GM19099 (cell line): ENCODE data around the gene COBLL1.

Source experiments
- POLR2A ChIP-seq: IDR thresholded peaks from 3 replicates; pipeline ENCODE4 v1.6.1; 2011; ENCODE audit warnings: low read depth; ENCODE audit not compliant: insufficient read length; ENCODE audit errors: extremely low read depth

Gene COBLL1

DNA sequence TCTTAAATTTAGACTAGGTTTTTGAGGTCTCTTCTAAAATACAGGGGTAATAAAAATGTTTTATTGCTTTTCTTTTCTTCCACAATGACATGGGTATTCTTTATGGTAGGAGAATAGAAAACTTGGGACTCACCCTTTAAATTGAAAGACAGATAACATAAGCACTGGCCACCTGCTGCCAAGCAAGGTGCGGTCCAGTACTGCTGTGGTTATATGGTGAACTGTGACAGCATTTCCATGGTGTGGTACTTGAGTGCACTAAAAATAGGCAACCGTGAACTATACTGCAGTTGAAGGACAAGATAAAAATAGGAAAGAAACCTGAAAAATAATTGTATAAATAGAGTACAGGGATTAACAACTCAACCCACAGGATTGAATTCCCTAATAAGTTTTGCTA lies 165.9 kb downstream of the COBLL1 start:
- TF ChIP-seq POLR2A: no peak

DNA sequence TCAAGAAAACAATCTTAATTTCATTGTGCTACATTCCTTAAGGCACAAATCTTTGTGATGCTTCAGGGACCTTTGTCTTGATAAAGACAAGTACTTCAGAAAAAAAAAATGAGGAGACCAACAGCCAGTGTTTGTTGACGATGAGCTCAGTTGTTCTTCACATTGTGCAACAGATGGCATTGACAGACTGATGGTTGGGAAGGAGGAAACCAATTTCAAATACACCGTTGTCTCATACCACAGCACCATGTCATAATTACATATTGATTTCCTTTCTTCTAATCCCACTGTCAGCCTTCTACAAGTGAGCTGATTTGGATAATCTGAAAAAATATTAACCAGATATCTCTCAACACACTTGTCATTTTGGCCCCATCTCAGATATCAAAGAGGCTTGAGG lies 166.6 kb downstream of the COBLL1 start:
- TF ChIP-seq POLR2A: no peak

DNA sequence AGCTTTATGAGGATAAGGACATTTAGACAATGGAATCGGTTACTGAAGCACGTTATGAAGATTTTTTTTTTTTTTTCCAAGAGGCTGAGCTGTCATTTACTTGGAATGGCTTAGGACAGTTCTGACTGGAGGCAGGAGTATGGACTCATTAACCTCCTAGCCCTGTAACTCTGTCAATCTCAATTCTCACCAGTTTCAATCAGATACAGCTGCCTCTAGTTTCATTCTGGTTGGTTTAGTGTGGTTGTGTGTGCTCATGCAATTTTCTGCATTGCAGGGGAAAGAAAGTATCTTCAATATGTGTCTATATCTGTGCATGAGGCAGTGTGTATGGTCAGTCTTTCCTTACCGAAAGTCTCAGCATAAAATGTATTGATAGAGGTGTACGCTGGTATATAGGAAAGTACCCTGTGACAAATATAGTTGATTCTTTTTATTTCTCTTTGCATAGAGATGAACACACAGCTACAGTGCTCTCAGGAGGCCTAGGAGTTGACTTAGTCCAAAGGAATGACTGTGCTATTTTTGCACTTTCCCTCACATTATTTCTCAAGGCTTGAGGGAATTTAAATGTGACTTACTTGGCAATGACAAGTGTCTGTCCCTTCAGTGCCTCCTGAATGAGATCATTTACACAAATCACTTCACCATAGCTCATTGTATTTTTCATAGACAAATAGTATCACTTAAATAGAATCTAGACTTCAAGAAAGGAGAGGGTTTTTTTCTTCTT lies 169.8 kb downstream of the COBLL1 start:
- no peak for TF ChIP-seq POLR2A

DNA sequence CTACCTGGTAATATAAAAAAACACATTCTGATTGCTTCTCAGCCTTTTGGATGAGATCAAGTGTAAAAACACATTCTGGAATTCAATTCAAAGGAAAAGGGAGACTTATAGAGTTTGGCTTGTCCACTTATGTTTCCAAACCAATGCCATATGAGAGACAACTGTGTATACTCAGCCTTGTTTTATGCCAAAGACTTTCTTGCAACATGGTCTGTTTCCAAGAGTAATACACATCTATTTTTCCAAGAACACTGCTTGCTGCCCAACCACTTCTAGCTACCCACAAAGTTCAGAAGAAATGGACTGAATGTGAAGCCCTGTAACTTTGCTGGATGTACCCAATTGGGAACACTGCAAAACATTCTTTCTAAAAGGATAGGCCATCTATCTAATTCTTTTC lies 172.3 kb downstream of the COBLL1 start:
- no peak for TF ChIP-seq POLR2A

DNA sequence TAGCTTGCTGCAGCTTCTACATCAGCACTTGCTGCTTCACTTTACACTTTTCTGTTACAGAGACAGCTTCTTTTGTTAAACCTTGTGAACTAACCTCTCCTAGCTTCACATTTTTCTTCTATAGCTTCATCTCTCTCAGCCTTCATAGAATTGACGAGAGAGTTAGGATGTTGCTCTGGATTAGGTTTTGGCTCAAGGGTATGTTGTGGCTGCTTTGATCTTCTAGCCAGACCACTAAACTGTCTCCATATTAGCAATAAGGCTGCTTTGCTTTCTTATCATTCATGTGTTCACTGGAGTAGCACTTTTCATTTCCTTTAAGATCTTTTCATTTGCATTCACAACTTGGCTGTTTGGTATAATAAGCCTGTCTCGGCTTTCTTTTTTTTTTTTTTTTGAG lies 174.1 kb downstream of the COBLL1 start:
- no peak for TF ChIP-seq POLR2A

DNA sequence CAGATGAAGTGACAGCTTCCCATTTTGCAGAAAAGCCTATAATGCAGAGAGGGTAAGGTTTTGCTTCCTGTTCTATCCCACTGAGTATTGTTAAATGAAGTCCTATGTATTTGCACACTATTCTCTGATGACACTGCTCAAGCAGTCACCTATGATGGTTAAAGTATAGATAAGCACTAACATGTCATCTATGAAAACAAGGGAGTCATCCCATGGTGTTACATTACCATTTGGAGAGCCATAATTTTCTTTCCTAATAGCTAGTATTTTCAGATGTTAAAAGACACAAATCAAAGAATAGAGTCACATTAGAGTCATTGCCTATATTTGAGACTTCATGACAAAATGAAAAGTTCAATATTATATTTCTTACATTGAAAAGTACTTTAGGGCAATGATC lies 177.6 kb downstream of the COBLL1 start:
- no peak for TF ChIP-seq POLR2A

DNA sequence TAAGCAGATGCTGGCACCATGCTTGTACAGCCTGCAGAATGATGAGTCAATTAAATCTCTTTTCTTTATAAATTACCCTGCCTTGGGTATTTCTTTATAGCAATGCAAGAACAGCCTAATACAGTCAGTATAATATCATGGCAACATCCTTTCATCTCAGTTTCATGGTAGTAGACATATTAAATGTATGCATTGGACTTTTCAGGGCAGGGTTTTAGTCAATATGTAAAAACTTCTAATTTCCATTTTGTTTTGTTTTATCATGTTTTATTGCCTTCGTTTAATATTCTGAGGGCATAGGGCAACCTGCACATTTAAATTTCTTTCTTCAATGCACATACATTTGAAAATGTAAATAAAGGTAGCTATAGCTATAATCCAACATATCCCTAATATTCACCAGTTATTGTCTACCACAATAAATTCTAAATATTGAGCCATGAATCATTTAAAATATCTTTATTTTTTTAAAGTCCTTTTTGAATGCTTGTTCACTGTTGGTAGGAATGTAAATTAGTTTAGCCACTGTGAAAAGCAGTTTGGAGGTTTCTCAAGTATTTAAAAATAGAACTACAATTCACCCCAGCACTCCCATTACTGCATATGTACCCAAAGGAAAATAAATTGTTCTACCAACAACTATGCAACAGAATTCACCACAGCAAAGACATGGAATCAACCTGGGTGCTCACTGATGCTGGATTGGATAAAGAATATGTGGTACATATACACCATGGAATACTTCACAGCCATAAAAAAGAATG lies 178.6 kb downstream of the COBLL1 start:
- TF ChIP-seq POLR2A: no peak

DNA sequence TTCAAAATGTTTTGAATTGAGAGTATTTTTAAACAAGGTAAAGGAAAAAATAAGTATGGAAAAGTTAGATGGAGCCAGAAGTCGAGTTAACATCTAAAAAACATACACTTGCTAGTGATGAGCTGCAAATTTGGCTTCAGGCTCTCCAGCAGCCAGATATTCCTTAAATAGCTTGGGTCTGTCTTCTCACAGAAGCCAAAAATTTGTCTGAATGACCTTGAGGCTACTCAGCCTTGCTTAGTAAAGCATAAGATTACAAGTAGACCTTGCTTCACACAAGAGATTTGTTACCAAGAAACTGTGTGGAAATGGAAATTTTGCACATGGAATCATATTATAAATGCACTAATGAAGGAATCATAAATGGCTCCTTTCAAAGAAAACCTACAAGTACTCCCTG lies 179.6 kb downstream of the COBLL1 start:
- no peak for TF ChIP-seq POLR2A

DNA sequence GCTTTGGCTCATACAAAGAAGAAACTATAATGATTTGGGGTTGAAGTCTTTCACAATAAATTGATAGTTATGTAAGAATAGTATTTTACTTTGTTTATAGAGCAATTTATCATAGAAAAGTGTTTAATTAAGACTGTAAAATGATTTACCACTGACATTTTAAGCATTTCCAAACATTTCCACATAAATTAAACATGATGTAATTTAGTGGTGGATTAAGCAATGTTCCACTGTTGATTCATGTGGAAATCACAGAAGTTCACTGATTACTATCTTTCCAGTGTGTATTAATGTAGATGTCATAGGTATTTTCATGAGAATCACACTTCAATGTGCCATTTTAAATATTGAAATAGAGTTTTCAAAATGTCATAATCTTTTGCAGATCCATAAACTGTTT lies 180.3 kb downstream of the COBLL1 start:
- no peak for TF ChIP-seq POLR2A

DNA sequence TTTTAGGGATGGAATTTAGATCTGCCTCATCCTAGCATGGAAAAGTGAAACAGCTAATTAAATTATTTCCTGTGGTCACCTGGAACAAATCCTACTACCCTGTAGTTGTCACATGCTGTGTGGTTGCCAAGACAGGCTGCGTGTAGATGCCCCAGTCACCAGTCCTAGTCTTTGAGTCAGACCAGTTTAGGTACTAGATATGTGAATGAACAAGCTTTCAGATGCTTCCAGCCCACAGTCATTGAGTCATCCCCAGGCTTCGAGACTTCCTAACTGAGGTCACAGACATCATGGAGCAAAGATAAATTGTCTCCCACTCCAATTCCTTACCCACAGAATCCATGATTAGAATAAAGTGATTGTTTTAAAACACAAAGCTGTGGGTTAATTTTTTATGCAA lies 184.5 kb downstream of the COBLL1 start:
- no peak for TF ChIP-seq POLR2A

DNA sequence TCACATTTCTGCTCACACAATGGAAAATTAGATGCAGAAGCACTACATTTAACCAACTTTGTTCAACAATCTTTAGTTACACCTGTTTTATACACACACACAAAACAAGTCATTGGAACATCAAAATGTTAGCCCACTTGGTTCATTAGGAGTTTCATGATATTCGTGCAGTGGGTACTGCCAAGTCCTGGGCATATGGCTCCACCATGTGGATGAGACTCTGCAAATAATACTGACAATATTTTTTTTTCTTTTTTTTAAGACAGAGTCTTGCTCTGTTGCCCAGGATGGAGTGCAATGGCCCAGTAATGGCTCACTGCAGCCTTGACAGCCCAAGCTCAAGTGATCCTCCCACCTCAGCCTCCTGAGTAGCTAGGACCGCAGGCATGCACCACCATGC lies 185.9 kb downstream of the COBLL1 start:
- no peak for TF ChIP-seq POLR2A

DNA sequence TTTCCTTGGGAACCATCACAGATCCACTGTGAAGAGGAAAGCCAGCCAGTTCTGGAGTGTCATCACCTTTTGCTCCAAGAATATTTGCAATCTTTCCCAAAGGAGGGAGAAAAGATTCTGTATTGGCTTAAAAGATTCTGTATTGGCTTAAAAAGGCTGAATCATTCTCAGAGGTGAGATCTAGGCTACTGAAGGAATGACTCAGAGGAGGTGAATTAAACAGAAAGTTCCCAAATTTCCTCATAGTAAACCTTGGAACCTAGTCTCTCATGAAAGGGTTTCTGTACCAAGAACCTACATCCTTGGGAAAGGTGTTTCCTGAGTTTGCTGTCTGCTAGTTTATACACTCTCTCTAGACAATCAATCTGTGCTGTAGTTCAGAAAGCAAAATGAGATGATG lies 186.3 kb downstream of the COBLL1 start:
- no peak for TF ChIP-seq POLR2A

DNA sequence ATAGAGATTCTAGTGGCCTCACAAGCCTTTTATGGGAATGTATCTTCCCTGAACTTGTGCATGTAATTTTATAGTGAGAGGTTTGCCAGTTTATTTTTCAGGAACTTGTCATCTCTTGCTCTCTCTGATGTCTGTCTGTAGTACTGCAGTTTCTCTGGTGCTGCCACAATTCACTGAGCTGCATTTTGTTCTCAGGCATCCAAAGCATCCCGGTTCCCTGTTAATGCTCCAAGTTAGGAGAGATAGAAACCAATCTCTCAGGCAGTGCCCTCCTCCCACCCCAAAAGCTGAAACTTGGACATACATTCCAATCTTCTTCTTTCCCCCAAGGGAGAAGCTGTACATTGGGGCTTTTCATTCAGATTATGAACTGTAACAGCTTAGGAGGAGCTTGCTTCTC lies 190.3 kb downstream of the COBLL1 start:
- no peak for TF ChIP-seq POLR2A

DNA sequence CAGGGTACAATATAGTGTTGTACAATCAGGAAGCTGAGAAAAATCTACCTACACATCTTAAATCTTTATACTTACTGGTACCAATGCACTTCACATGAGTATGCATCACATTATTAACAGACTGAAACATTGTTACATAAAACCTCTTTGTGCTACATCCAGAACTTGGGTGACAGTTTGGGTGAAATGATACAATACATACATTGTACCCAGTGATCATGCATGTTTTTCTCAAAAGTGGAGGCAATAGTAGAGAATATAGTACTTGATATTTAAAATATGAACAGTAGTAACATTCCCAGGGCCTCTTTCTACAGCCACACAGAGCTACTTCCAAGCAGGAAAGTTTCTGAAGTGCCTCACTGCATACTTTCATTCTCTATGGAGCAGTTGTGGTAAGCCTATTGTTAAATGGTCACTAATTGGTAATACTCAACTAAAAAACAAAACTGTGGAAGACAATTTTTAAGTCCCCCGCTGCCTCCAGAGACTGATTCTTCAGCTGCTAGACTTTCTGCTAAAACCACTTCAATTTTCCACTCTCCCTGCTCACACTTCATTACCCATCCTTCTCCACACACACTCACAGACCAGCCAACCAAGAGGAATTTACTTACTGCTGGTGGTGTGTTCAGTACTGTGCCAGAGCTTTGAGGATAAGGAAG lies 197.5 kb downstream of the COBLL1 start:
- no peak for TF ChIP-seq POLR2A

DNA sequence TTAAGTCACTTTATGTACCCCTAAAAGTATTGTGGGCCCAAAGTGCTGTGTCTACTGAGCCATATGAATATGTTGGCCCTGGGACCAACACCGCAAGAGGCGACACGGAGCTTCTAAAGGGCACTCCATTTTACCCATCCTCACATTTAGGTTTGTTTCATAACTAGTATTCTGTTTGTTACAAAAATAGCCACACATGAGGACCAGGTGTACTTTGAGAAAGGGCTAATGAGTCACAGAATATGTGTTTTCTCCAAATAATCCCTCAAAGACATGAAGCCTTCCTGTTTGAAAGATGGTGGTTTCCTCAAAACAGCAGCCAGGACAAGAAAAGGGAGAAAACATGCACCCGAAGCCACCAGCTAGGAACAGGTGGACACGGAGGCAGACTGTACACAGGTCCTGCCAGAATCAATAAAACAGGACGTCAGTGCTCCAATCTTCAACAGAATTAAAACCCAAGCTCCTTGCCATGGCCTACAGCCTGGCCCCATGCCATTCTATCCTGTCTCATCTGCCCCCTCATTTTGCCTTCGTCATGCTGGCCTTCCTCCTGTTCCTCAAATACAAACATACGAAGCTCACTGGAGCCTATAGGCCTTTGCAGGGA lies 198.6 kb downstream of the COBLL1 start:
- no peak for TF ChIP-seq POLR2A
